Psoas muscle (tissue), 8 donors: ENCODE measurements around the gene HIGD2A. TPM values are rescaled to one million over a fixed set of nuclear protein-coding genes. Genes with fewer than 3 reads are reported as not detected.

Experiments used
- ATAC-seq, 4 donors: fragments of 200-7000 bp; cut with Tn5 transposase; one replicate each; pipeline ENCODE4 v1.9.1; 2020; ENCODE audit warnings: moderate library complexity in 3 of 4, mild to moderate bottlenecking in 2 of 4
- DNase-seq, 2 donors: peaks; one replicate each; pipeline ENCODE4 v3.0.0-alpha.2; 2020
- H3K27ac ChIP-seq: fragments of 200-600 bp; one replicate; pipeline ENCODE4 v1.8.0; 2022
- H3K27me3 ChIP-seq, 3 donors: fragments of 200-600 bp in 1 of 3; one replicate each; pipeline versions ENCODE4 v1.6.1 to v1.8.0; 2013 to 2022; ENCODE audit warnings: low read length in 2 of 3, mild to moderate bottlenecking in 2 of 3, moderate library complexity in 1 of 3; ENCODE audit not compliant: insufficient read depth in 3 of 3
- H3K36me3 ChIP-seq, 2 donors: fragments of 200-600 bp in 1 of 2; one replicate each; pipeline versions ENCODE4 v1.6.1 to v1.8.0; 2013 to 2022; ENCODE audit warnings: low read depth in 1 of 2, mild to moderate bottlenecking in 1 of 2, moderate library complexity in 1 of 2; ENCODE audit not compliant: insufficient read depth in 1 of 2
- H3K4me1 ChIP-seq: fragments of 200-600 bp; one replicate; pipeline ENCODE4 v1.8.0; 2022
- H3K4me3 ChIP-seq: fragments of 200-600 bp; one replicate; pipeline ENCODE4 v1.8.0; 2022; ENCODE audit warnings: mild to moderate bottlenecking
- H3K9me3 ChIP-seq: fragments of 200-600 bp; one replicate; pipeline ENCODE4 v1.8.0; 2022
- WGBS, 3 donors: extraction: QIAGEN DNeasy Blood & Tissue Kit; methylation state at CpG; one replicate each; pipeline versions ENCODE4 v1.1.6 to v1.1.7; 2013; 5-methylcytosine and 5-hydroxymethylcytosine counted together
- intact Hi-C, 2 donors: fragments of 100-400 bp; cut with DNase I; formaldehyde crosslinking; loops; one replicate each; pipeline versions ENCODE4 v1.11.0 to v1.14.2; 2022
- polyA plus RNA-seq, 3 donors: library from polyadenylated mRNA; stranded (reverse); fragments of 200-250 nt; gene quantifications; one replicate each; pipeline ENCODE4 v1.2.3, GENCODE V29; 2013
- total RNA-seq, 4 donors: library from RNA; stranded (reverse); fragmentation: NEBNext Ultra II Directional in 2 of 4; extraction: Animal tissue kit (Norgen Biotek cat#: 25700) in 2 of 4; gene quantifications; one replicate each; pipeline versions ENCODE4 v1.2.1 to v1.2.4, GENCODE V29; 2021 to 2023
- TF ChIP-seq, protein P1 (sequence below): fragments of 200-600 bp; IDR thresholded peaks from one replicate; pipeline ENCODE4 v1.8.0; 2022; ENCODE audit warnings: antibody characterized with exemption
- donor health status: healthy with polysubstance abuse.
- donor health status: DM: no; HTN: no; CAD: no; lungs with moderate emphysema.
- donor health status: Bipolar disorder and iron deficiency.
- donor health status: healthy.
- donor health status: DM: yes; HTN: yes; CAD: no.
- donor health status: DM: no; HTN: no; CAD: no.
- donor health status: DM: no; HTN: no; CAD: no.
- donor health status: DM: yes; HTN: yes; CAD: no.

HIGD2A gene
- total and polyA plus RNA-seq, 7 donors: 181 to 429 (median 215) TPM

DNA sequence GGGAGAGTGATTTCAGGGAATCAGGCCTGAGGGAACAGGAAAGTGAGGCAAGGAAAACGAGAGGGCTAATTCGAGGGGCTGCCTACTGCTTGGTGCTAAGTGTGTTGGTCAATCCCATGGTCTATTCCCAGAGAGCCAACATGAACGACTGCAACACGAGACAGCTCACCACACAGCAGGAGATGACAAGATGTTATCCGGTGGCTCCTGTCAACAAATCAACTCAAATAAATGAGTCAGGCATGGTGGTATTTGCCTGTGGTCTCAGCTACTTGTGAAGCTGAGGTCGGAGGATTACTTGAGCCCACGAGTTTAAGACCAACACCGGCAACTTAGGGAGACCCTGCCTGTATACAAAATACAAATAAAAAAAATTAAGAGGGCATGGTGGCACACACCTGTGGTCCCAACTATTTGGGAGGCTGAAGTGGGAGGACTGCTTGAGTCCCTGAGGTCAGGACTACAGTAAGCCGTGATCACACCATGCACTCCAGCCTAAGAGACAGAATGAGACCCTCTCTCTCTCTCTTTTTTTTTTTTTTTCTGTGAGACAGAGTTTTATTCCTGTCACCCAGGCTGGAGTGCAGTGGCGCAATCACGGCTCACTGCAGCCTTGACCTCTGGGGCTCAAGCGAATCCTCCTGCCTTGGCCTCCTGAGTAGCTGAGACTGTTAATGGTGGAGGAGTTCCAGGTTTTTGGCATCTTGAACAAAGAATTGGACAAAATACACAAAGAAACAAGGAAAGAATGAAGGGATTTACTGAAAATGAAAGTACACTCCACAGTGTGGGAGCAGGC, 50.6 kb downstream of the HIGD2A start:
- WGBS, 3 donors: 63 to 72% (median 69%) methylated on average over 12 of the region's 12 CpGs
- H3K36me3 ChIP-seq: no peaks in the 10 kb centered on the region
- ATAC-seq: no peak

More for the DNA sequence above, 50.6 kb downstream of the HIGD2A start:
- no peak for DNase-seq
- Histone ChIP-seq H3K4me3 (no peak overlapping the region), H3K27ac (no peak overlapping the region), H3K27me3 (peaks cover 0 to 4% (median 0%) of the 10 kb centered on the region in 3 donors), H3K4me1 (no peaks in the 10 kb centered on the region), H3K9me3 (no peaks in the 10 kb centered on the region)
- TF ChIP-seq, protein P1, sequence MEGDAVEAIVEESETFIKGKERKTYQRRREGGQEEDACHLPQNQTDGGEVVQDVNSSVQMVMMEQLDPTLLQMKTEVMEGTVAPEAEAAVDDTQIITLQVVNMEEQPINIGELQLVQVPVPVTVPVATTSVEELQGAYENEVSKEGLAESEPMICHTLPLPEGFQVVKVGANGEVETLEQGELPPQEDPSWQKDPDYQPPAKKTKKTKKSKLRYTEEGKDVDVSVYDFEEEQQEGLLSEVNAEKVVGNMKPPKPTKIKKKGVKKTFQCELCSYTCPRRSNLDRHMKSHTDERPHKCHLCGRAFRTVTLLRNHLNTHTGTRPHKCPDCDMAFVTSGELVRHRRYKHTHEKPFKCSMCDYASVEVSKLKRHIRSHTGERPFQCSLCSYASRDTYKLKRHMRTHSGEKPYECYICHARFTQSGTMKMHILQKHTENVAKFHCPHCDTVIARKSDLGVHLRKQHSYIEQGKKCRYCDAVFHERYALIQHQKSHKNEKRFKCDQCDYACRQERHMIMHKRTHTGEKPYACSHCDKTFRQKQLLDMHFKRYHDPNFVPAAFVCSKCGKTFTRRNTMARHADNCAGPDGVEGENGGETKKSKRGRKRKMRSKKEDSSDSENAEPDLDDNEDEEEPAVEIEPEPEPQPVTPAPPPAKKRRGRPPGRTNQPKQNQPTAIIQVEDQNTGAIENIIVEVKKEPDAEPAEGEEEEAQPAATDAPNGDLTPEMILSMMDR: no peak
- intact Hi-C loops: no loop called here

Other genes starting within 250 kb of the HIGD2A start
- gene SIMC1, start 150.3 kb upstream of the HIGD2A start, total RNA-seq: 10 to 100 TPM in 2 of 4 donors, 1 to 10 TPM in 2; 7.1 to 17.0 (median 10.3) TPM
- 1 to 10 TPM; 2.0 to 7.6 (median 5.3) TPM for gene SIMC1, start 150.3 kb upstream of the HIGD2A start, polyA plus RNA-seq
- 100 to 1,000 TPM in 1 of 4 donors, 10 to 100 TPM in 3; 46.9 to 201 (median 74.3) TPM for gene KIAA1191, start 27.0 kb upstream of the HIGD2A start, total RNA-seq
- gene KIAA1191, start 27.0 kb upstream of the HIGD2A start, polyA plus RNA-seq: 10 to 100 TPM; 27.0 to 70.4 (median 42.5) TPM
- gene ARL10, start 23.3 kb upstream of the HIGD2A start, total RNA-seq: 1 to 10 TPM; 3.1 to 6.6 (median 5.0) TPM
- gene ARL10, start 23.3 kb upstream of the HIGD2A start, polyA plus RNA-seq: 1 to 10 TPM; 1.6 to 5.3 (median 3.9) TPM
- 10 to 100 TPM; 35.6 to 76.2 (median 59.9) TPM for gene NOP16, start 153 bp upstream of the HIGD2A start, total RNA-seq
- gene NOP16, start 153 bp upstream of the HIGD2A start, polyA plus RNA-seq: 100 to 1,000 TPM in 1 of 3 donors, 10 to 100 TPM in 2; 87.5 to 206 (median 90.4) TPM
- 100 to 1,000 TPM; 162 to 223 (median 217) TPM for gene CLTB, start 27.8 kb downstream of the HIGD2A start, total RNA-seq
- 100 to 1,000 TPM; 246 to 413 (median 340) TPM for gene CLTB, start 27.8 kb downstream of the HIGD2A start, polyA plus RNA-seq
- gene FAF2, start 59.6 kb downstream of the HIGD2A start, total RNA-seq: 10 to 100 TPM; 11.0 to 22.8 (median 14.4) TPM
- 10 to 100 TPM in 2 of 3 donors, 1 to 10 TPM in 1; 8.4 to 20.4 (median 14.7) TPM for gene FAF2, start 59.6 kb downstream of the HIGD2A start, polyA plus RNA-seq
- 10 to 100 TPM; 14.2 to 22.4 (median 16.5) TPM for gene RNF44, start 148.7 kb downstream of the HIGD2A start, total RNA-seq
- gene RNF44, start 148.7 kb downstream of the HIGD2A start, polyA plus RNA-seq: 10 to 100 TPM in 1 of 3 donors, 1 to 10 TPM in 2; 5.6 to 10.1 (median 8.3) TPM
- under 1 TPM in 2 of 4 donors, not detected in 2; 0.13 to 0.30 TPM for gene CDHR2, start 160.6 kb downstream of the HIGD2A start, total RNA-seq
- gene CDHR2, start 160.6 kb downstream of the HIGD2A start, polyA plus RNA-seq: under 1 TPM in 2 of 3 donors, not detected in 1; 0.03 to 0.16 TPM
- under 1 TPM; 0.21 to 0.71 (median 0.37) TPM for gene GPRIN1, start 221.4 kb downstream of the HIGD2A start, total RNA-seq
- 1 to 10 TPM in 1 of 3 donors, under 1 TPM in 2; 0.18 to 1.2 (median 0.23) TPM for gene GPRIN1, start 221.4 kb downstream of the HIGD2A start, polyA plus RNA-seq
- gene SNCB, start 241.8 kb downstream of the HIGD2A start, total RNA-seq: 1 to 10 TPM in 1 of 4 donors, under 1 TPM in 3; 0.32 to 1.2 (median 0.78) TPM
- gene SNCB, start 241.8 kb downstream of the HIGD2A start, polyA plus RNA-seq: under 1 TPM; 0.34 to 0.42 (median 0.38) TPM
- not detected for gene EIF4E1B, start 241.9 kb downstream of the HIGD2A start, total RNA-seq
- gene EIF4E1B, start 241.9 kb downstream of the HIGD2A start, polyA plus RNA-seq: under 1 TPM in 2 of 3 donors, not detected in 1; 0.04 to 0.62 TPM